Glutamatergic neuron (in vitro differentiated cells): ENCODE results near the gene TNRC18. TPM values are rescaled to one million over a fixed set of nuclear protein-coding genes. Genes with fewer than 3 reads are reported as not detected.

Source experiments
- DNase-seq: peaks from one replicate; pipeline ENCODE4 v3.0.0; 2022
- H3K27ac Mint-ChIP-seq: one replicate; pipeline ENCODE4 v1.8.0; 2020; ENCODE audit warnings: mild to moderate bottlenecking, mixed read lengths, inconsistent platforms; ENCODE audit not compliant: unreplicated experiment
- H3K27me3 Mint-ChIP-seq: one replicate; pipeline ENCODE4 v1.8.0; 2020; ENCODE audit warnings: mild to moderate bottlenecking, moderate library complexity, mixed read lengths, inconsistent platforms; ENCODE audit not compliant: unreplicated experiment
- H3K36me3 Mint-ChIP-seq: one replicate; pipeline ENCODE4 v1.8.0; 2020; ENCODE audit warnings: mild to moderate bottlenecking, mixed read lengths, inconsistent platforms; ENCODE audit not compliant: unreplicated experiment
- H3K4me1 Mint-ChIP-seq: one replicate; pipeline ENCODE4 v1.8.0; 2020; ENCODE audit warnings: mild to moderate bottlenecking, low read depth, mixed read lengths, inconsistent platforms; ENCODE audit not compliant: unreplicated experiment
- H3K4me3 Mint-ChIP-seq: one replicate; pipeline ENCODE4 v1.8.0; 2020; ENCODE audit warnings: mild to moderate bottlenecking, mixed read lengths, inconsistent platforms; ENCODE audit not compliant: unreplicated experiment
- H3K9me3 Mint-ChIP-seq: one replicate; pipeline ENCODE4 v1.8.0; 2020; ENCODE audit warnings: mild to moderate bottlenecking, moderate library complexity, mixed read lengths, inconsistent platforms; ENCODE audit not compliant: unreplicated experiment
- CTCF ChIP-seq: fragments of 200-600 bp; sonication (generic); IDR thresholded peaks from one replicate; pipeline ENCODE4 v1.5.0; 2021; ENCODE audit not compliant: partially characterized antibody, unreplicated experiment
- total RNA-seq: library from RNA; stranded (reverse); fragmentation: NEBNext Ultra II Directional; extraction: Animal tissue kit (Norgen Biotek cat#: 25700); gene quantifications from one replicate; pipeline ENCODE4 v1.2.1, GENCODE V29; 2021; ENCODE audit not compliant: unreplicated experiment

The TNRC18 gene
- total RNA-seq, 1 donor from 2014 or later = 54.6 TPM

GRCh38 chr7:5393328-5393727 is 30.3 kb downstream of the TNRC18 start:
- Mint-ChIP-seq H3K27ac (no peak overlapping the region), H3K9me3 (peaks cover 3% of the 10 kb centered on the region), H3K27me3 (peaks cover 8% of the 10 kb centered on the region), H3K4me3 (no peak overlapping the region), H3K4me1 (no peaks in the 10 kb centered on the region), H3K36me3 (no peaks in the 10 kb centered on the region)
- no peak for TF ChIP-seq CTCF
- no peak for DNase-seq

- H3K27ac Mint-ChIP-seq = no peak overlapping the region
- H3K4me3 Mint-ChIP-seq = no peak overlapping the region
- DNase-seq = no peak
- peaks cover 5% of the 10 kb centered on the region for H3K36me3 Mint-ChIP-seq
- peaks cover 6% of the 10 kb centered on the region for H3K27me3 Mint-ChIP-seq
- peaks cover 2% of the 10 kb centered on the region for H3K4me1 Mint-ChIP-seq
- TF ChIP-seq CTCF = no peak
- peaks cover 4% of the 10 kb centered on the region for H3K9me3 Mint-ChIP-seq
Observed at GRCh38 chr7:5390918-5391317, 32.7 kb downstream of the TNRC18 start.

- TF ChIP-seq CTCF = no peak
- Mint-ChIP-seq H3K4me3 (no peak overlapping the region), H3K27ac (no peak overlapping the region), H3K4me1 (peaks cover 2% of the 10 kb centered on the region), H3K9me3 (peaks cover 4% of the 10 kb centered on the region), H3K27me3 (peaks cover 5% of the 10 kb centered on the region), H3K36me3 (peaks cover 5% of the 10 kb centered on the region)
- DNase-seq = no peak
Observed at GRCh38 chr7:5388905-5389433, 34.7 kb downstream of the TNRC18 start.

- no peak for DNase-seq
- no peak overlapping the region for H3K4me3 Mint-ChIP-seq
- H3K27ac Mint-ChIP-seq = no peak overlapping the region
Observed at GRCh38 chr7:5388273-5388901, 35.2 kb downstream of the TNRC18 start.

More at GRCh38 chr7:5388273-5388901, 35.2 kb downstream of the TNRC18 start:
- peaks cover 5% of the 10 kb centered on the region for H3K36me3 Mint-ChIP-seq
- peaks cover 4% of the 10 kb centered on the region for H3K9me3 Mint-ChIP-seq
- peaks cover 4% of the 10 kb centered on the region for H3K27me3 Mint-ChIP-seq
- no peak for TF ChIP-seq CTCF
- peaks cover 2% of the 10 kb centered on the region for H3K4me1 Mint-ChIP-seq
